Posterior cingulate gyrus (tissue), 11 donors: ENCODE data around the gene THBS4.

ENCODE experiments used
- DNase-seq, 10 donors: peaks; one replicate each; pipeline versions ENCODE4 v3.0.0 to v3.0.0-alpha.2; 2020 to 2021; ENCODE audit warnings: mixed read lengths in 3 of 10
- intact Hi-C: fragments of 100-400 bp; cut with DNase I; formaldehyde crosslinking; loops from one replicate; pipeline ENCODE4 v1.15.1; 2023

The THBS4 gene

DNA sequence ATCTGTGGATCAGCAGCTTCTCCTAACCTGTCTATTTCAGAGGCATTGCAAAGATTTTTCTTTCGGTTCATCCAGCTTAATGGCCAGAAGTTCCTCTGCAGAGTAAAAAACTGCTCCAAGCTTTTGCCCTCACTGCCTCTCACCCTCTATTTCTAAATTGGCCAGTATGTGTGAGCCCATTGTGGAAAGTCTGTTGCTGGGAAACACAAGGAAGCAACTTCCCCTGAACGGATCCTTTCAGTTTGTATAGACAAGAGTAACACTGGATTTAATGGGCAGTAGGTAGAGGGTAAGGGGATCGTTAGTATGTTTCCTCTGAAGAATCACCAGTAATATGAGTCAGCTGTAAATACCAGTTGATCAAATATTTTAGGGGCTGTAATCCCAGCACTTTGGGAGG is 7.2 kb downstream of the THBS4 start:
- intact Hi-C loops = no loop called here
- no peak for DNase-seq

GRCh38 chr5:80043187-80043586 is 8.0 kb downstream of the THBS4 start:
- no peak for DNase-seq
- intact Hi-C loops = no loop called here

DNA sequence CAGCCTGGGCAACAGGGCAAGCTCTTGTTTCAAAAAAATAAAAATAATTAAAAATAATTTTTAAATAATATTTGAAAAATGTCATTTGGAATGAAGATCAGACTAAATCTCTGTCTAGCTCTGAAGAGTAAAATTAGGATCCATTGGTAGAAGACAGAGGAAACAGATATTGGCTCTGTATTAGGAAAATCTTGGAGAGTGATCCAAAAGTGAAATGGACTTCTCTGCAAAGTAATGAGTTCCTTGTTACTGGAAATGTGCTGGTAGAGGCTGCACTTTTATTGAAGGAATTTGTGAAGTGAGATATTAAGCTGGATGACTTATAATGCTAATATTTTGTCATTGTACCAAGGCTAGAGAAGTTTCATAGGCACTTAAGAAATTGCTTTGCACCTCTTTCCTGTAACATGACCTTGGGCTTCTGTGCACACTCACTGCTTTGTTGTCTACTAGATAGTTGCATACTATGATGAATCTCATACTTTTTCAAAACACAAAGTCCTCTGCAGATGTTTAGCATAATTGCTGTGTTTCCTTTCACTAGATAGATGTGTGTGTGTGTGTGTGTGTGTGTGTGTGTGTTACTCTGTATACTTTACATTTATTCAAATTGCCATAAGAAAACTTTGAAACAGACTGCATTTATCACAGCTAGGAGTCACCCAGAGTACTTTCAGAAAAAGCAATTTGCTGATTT is 13.1 kb downstream of the THBS4 start:
- intact Hi-C loops = no loop called here
- no peak for DNase-seq

GRCh38 chr5:80052464-80052863 is 17.3 kb downstream of the THBS4 start:
- DNase-seq = no peak
- intact Hi-C loops = no loop called here

- no peak for DNase-seq
- intact Hi-C loops = no loop called here
These were observed 19.5 kb downstream of the THBS4 start for GRCh38 chr5:80054682-80055081.

DNA sequence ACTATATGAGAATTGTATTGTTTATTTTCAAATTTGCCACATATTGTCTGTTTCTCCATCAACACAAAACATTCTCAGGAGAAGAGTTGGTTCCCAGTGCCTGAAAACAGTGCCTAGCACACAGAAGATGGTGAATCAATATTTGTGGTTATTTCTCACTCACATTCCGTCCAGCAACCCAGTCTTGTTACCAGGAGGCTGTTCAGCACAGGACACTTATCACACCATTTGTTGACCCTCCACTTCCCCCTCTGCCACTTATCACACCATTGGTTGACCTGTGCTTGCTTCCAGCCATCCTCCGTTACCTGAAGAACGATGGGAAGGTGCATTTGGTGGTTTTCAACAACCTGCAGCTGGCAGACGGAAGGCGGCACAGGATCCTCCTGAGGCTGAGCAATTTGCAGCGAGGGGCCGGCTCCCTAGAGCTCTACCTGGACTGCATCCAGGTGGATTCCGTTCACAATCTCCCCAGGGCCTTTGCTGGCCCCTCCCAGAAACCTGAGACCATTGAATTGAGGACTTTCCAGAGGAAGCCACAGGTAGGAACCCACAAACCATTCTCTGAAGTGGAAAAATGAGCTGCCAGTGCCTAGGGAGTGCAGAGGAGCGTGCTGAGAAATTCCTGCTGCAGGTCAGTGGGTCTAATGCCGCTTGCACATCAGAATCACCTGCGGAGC is 20.5 kb downstream of the THBS4 start:
- no peak for DNase-seq
- intact Hi-C loops = no loop called here

DNA sequence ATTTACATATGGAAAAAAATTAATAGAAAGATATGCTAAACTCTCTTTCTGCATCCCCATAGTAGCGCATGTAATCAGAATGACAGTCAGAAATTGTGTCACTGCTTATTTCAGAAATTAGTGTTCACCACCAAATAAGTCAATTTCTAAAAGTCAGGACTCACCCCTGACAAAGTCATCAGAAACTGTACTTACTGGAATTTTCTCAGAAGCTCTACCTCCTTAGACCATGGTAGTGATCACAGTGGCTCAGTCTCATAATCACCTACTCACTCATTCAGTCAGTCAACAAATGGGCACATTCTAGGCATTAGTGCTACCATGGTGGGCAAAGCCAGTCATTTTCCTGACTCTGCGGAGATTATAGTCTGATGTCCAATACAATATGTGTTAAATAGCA is 22.0 kb downstream of the THBS4 start:
- intact Hi-C loops = no loop called here

GRCh38 chr5:80057921-80058320 is 22.8 kb downstream of the THBS4 start:
- DNase-seq = no peak
- intact Hi-C loops = no loop called here

More for the DNA sequence above, 22.0 kb downstream of the THBS4 start:
- DNase-seq = no peak

DNA sequence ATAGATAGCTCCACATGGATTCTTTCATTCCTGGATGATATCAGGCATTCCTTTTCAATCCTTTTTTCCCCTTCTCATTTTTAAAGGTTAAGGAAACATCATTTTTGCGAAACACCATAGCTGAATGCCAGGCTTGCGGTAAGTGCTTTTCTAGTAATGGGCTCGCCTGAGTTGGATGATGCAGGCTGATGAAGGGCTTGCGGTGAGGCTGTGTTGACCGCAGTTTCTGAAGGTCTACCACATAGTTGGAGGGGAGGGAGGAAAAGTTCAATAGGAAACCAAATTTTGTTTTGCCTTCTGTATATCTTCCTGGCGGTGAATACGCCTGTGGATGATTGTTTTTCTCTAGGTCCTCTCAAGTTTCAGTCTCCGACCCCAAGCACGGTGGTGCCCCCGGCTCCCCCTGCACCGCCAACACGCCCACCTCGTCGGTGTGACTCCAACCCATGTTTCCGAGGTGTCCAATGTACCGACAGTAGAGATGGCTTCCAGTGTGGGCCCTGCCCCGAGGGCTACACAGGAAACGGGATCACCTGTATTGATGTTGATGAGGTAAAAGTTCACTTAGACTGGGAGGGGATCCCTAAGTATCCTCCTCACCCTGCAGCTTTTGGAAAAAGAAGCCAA is 24.3 kb downstream of the THBS4 start:
- intact Hi-C loops = no loop called here
- DNase-seq = no peak

DNA sequence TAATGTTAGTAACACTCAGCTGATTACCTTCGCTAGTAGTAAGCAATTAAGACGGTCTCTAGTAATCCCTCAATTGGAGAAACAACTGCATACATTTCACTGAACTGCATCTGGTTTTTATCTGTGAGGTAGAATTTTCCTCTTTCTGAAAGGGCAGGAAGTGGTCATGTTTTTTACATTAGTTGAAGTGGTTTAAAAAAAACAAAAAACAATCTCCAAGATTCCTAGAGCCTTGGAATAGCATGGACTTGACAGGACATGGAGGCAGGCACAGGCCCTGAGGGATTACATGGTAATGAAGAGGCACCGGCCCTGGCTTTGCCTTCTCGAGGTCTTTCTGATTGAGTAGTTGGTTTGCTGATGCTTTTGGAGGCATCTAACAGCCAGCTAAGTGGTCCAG is 25.8 kb downstream of the THBS4 start:
- intact Hi-C loops = no loop called here
- peak in 1 of 10 donors; percentile 31 for DNase-seq

GRCh38 chr5:80061547-80061946 is 26.4 kb downstream of the THBS4 start:
- intact Hi-C loops = no loop called here
- peak in 1 of 10 donors; percentile 74 for DNase-seq

GRCh38 chr5:80064124-80064523 is 29.0 kb downstream of the THBS4 start:
- DNase-seq = no peak
- intact Hi-C loops = no loop called here

DNA sequence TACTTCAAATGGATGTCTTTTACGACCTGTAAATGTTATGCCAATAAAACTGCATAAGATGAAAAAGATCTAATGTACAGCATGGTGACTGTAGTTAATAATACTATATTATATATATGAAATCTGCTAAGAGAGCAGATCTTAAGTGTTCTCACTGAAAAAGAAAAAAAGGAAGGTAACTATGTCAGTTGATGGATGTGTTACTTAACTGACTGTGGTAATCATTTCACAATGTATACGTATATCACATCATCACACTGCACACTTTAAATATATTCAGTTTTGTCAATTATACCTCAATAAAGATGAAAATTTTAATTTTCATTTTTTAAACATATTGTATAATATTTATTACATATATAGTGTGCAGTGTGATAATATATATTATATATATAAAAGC is 31.9 kb downstream of the THBS4 start:
- no peak for DNase-seq
- intact Hi-C loops = no loop called here

DNA sequence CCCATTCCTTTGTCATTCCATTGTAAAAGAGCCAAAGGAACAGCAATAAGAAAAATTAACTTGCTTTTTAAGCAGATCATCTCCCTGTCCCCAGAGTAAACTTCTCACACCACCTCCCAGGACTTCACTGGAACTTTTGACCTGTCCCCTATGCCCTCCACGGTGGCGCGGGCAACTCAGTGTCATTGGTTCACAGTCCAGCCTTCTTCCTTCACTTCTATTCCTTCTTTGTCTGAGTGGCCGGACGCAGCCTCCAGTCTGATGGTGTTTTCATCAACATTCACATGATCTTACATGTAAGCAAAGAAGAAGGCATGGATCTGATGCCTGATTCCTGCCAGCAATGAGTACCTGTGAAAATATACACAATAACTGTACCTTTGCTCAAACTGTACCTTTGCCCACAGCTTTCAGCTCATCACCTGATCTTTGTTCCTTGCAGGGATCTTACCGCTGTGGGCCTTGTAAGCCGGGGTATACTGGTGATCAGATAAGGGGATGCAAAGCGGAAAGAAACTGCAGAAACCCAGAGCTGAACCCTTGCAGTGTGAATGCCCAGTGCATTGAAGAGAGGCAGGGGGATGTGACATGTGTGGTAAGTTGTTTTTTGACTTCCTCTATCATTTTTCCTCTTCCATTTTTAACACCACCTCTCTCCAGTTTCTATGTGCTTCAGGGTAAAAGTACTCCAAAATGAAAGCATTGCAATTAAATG is 32.5 kb downstream of the THBS4 start:
- DNase-seq = no peak

DNA sequence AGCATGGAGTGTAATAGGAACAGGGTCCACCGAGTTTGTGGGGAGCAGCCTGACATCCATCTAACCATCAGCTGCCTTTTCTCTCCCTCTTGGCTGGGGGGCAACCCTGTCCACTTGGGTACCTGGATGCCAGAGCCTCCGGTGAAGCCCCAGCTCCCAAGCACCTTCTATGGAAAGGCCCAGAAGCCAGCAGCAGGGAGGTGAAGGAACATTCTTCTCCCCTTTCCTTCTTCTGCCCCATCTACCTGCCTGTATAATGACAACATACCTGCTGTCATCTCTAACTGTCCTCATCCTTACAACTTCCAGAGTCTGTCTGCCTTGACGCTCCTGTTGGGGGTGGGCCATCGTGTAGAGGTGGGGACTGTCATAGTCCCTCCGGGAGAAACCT is 33.1 kb downstream of the THBS4 start:
- no peak for DNase-seq
- intact Hi-C loops = no loop called here

More for the DNA sequence above, 32.5 kb downstream of the THBS4 start:
- intact Hi-C loops = no loop called here

GRCh38 chr5:80068775-80069174 is 33.6 kb downstream of the THBS4 start:
- DNase-seq = peak in 1 of 10 donors; percentile 22

DNA sequence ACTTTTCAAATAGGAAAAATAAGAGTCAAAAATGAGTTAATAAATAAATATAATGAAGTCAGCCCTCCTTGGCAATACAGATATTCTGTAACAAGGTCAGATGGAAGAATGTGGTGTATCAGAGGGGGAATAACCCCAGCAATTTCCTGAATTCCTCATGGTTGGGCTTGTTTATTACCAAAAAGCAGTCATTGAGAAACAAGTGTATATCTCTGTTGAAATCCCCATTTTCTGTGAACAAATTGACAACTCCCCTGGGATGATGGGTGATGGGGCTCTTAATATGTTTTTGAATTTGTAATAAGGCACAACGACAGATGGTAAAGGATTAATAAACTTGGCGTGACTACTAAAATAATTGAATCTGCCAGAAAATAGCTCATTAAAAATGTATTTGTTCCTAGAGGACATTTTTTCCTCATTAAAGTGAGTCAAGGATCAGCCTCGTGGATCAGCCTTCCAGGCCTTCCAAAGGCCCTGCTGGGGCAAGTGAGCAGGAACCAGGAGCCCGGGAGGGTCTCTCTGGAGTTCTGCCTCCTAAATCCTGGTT is 34.2 kb downstream of the THBS4 start:
- intact Hi-C loops = no loop called here

More at GRCh38 chr5:80068775-80069174, 33.6 kb downstream of the THBS4 start:
- intact Hi-C loops = no loop called here

GRCh38 chr5:80069918-80070318 is 34.8 kb downstream of the THBS4 start:
- intact Hi-C loops = no loop called here
- DNase-seq = peak in 1 of 10 donors; percentile 83

More for the DNA sequence above, 34.2 kb downstream of the THBS4 start:
- DNase-seq = no peak

- intact Hi-C loops = no loop called here
- DNase-seq = no peak
These were observed 35.3 kb downstream of the THBS4 start for GRCh38 chr5:80070338-80071056.

DNA sequence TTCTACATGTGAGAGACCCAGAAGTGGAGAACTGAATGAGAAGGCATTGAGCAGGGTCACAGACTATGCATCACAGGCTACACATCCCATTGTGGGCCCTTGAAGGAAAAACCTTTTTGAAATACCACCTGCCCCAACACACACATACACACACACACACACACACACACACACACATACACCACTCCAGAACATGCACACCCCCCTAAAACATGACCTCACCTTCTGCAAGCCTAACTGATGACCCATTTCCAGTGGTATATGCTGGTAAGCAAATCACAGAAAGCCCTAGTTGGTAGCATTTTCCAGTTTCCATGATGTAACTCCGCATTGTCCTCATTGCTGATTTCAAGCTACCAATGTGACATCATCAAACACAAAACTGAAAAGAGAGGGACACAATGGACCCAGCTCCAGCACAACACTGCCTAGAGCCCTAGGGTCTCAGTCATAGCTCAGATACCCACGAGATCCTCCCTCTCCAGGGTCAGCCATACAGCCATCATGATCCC is 36.4 kb downstream of the THBS4 start:
- DNase-seq = no peak
- intact Hi-C loops = no loop called here
